NCI-H128 (cell line): Measurements from ENCODE around the gene SIAH2.

Source experiments
- DNase-seq: peaks from one replicate; lab custom pipeline; 2025; ENCODE audit not compliant: unreplicated experiment; lab: John Stamatoyannopoulos, UW

SIAH2 gene

GRCh38 chr3:150736316-150736719 lies 26.7 kb downstream of the SIAH2 start:
- DNase-seq, result no peak

GRCh38 chr3:150734795-150735119 lies 28.2 kb downstream of the SIAH2 start:
- DNase-seq, result no peak

- no peak for DNase-seq
These were observed 28.8 kb downstream of the SIAH2 start for GRCh38 chr3:150733936-150734794.

GRCh38 chr3:150733373-150733935 lies 29.5 kb downstream of the SIAH2 start:
- no peak for DNase-seq

- no peak for DNase-seq
These were observed 33.1 kb downstream of the SIAH2 start for GRCh38 chr3:150729682-150730360.

- DNase-seq, result no peak
These were observed 35.1 kb downstream of the SIAH2 start for GRCh38 chr3:150727653-150728502.

- DNase-seq, result no peak
These were observed 37.4 kb downstream of the SIAH2 start for GRCh38 chr3:150725548-150725947.

GRCh38 chr3:150723946-150724345 lies 39.0 kb downstream of the SIAH2 start:
- DNase-seq, result no peak

- DNase-seq, result no peak
These were observed 40.7 kb downstream of the SIAH2 start for GRCh38 chr3:150722267-150722666.

GRCh38 chr3:150721285-150722130 lies 41.5 kb downstream of the SIAH2 start:
- peak; percentile 49 for DNase-seq

- no peak for DNase-seq
These were observed 42.5 kb downstream of the SIAH2 start for GRCh38 chr3:150720444-150720843.

- no peak for DNase-seq
These were observed 52.9 kb downstream of the SIAH2 start for GRCh38 chr3:150710097-150710496.

- DNase-seq, result peak; percentile 57
These were observed 59.1 kb downstream of the SIAH2 start, which contains the start of gene ERICH6 for GRCh38 chr3:150703756-150704344. ERICH6 (minus strand) TSS chr3:150703920; CDS start chr3:150703898, 22 bp downstream.

GRCh38 chr3:150703299-150703755 lies 59.6 kb downstream of the SIAH2 start:
- DNase-seq, result no peak

GRCh38 chr3:150699068-150699639 lies 63.8 kb downstream of the SIAH2 start:
- DNase-seq, result no peak

- DNase-seq, result no peak
These were observed 65.3 kb downstream of the SIAH2 start for GRCh38 chr3:150697646-150698045.

GRCh38 chr3:150691414-150692040 lies 71.4 kb downstream of the SIAH2 start:
- DNase-seq, result no peak
